HepG2 (cell line): ENCODE measurements around the gene MAMLD1. TPM values are rescaled to one million over a fixed set of nuclear protein-coding genes. Genes with fewer than 3 reads are reported as not detected.

Experiments
- ATAC-seq: fragments of 200-7000 bp; cut with Tn5 transposase; 3 replicates; pipeline ENCODE4 v1.9.1; 2020; ENCODE audit warnings: mild to moderate bottlenecking, moderate library complexity
- BruUV-seq: library from RNA; stranded (reverse); fragments of 400-500 nt; replicated peaks from 2 replicates; lab custom pipeline; 2021; lab: Mats Ljungman, UMichigan
- CTCF ChIA-PET: fragments of 300-600 bp; formaldehyde crosslinking; extraction: SDS; loops from one replicate; lab custom pipeline; 2021; ENCODE audit warnings: low total read pairs, inconsistent platforms, low intra/inter-chr PET ratio; lab: Yijun Ruan, JAX
- POLR2A ChIA-PET: fragments of 350-600 bp; sonication (Branson Sonifier 250); formaldehyde crosslinking; loops from one replicate; lab custom pipeline; 2020; ENCODE audit warnings: antibody characterized with exemption, inconsistent platforms; lab: Yijun Ruan, JAX
- DNase-seq: peaks from one replicate; pipeline ENCODE4 v3.0.0-alpha.2; 2015; ENCODE audit warnings: low spot score
- FAIRE-seq: peaks from 3 replicates; lab custom pipeline; 2011; peaks lifted over from hg19 to GRCh38; lab: Jason Lieb, UNC
- H2AFZ ChIP-seq: one replicate; pipeline ENCODE4 v1.6.1; 2011; ENCODE audit warnings: low read length, inconsistent platforms
- H3K27ac ChIP-seq: fragments of 300-600 bp; 3 replicates; pipeline ENCODE4 v1.8.0; 2011; ENCODE audit warnings: mixed run types, mild to moderate bottlenecking, mixed read lengths, low read length, inconsistent platforms; ENCODE audit not compliant: insufficient read depth; ENCODE audit errors: extremely low read length
- H3K27me3 ChIP-seq, 2 experiments: fragments of 200-600 bp in 1 of 2; 2 replicates in 1 of 2; 3 replicates in 1 of 2; pipeline versions ENCODE4 v1.6.0 to v1.8.0; 2011; ENCODE audit warnings: low read length in 2 of 2, mild to moderate bottlenecking in 2 of 2, moderate library complexity in 2 of 2, inconsistent platforms in 1 of 2; ENCODE audit not compliant: insufficient read depth in 2 of 2, control insufficient read depth in 1 of 2
- H3K36me3 ChIP-seq, 2 experiments: fragments of 200-600 bp in 1 of 2; replicated peaks in 1 of 2; 2 replicates in 1 of 2; 3 replicates in 1 of 2; pipeline versions ENCODE4 v1.5.1 to v1.8.0; 2011; ENCODE audit warnings: low read length in 2 of 2, inconsistent platforms in 1 of 2; ENCODE audit not compliant: insufficient read depth in 2 of 2, control insufficient read depth in 1 of 2
- H3K4me1 ChIP-seq: 2 replicates; pipeline ENCODE4 v1.5.1; 2012; ENCODE audit warnings: low read length, inconsistent platforms; ENCODE audit not compliant: insufficient read depth
- H3K4me2 ChIP-seq: 2 replicates; pipeline ENCODE4 v1.6.0; 2011; ENCODE audit warnings: low read depth, low read length, inconsistent platforms
- H3K4me3 ChIP-seq, 3 experiments: fragments of 200-600 bp in 1 of 3; sonication (generic), shearing (Covaris generic) in 1 of 3; replicated peaks in 1 of 3; 2 replicates each; pipeline ENCODE4 v1.5.1; 2011 to 2016; ENCODE audit warnings: low read length in 3 of 3, inconsistent platforms in 2 of 3, low read depth in 2 of 3, mild to moderate bottlenecking in 2 of 3, control low read depth in 1 of 3, mixed read lengths in 1 of 3; ENCODE audit not compliant: insufficient read depth in 1 of 3
- H3K79me2 ChIP-seq: one replicate; pipeline ENCODE4 v1.6.1; 2011; ENCODE audit warnings: low read length, inconsistent platforms; ENCODE audit not compliant: insufficient read depth
- H3K9ac ChIP-seq: 2 replicates; pipeline ENCODE4 v1.6.0; 2011; ENCODE audit warnings: mild to moderate bottlenecking, low read depth, low read length, inconsistent platforms; ENCODE audit not compliant: insufficient read depth
- H3K9me3 ChIP-seq: 2 replicates; pipeline ENCODE4 v1.5.1; 2012; ENCODE audit warnings: mild to moderate bottlenecking, low read length
- H4K20me1 ChIP-seq: 2 replicates; pipeline ENCODE4 v1.6.0; 2011; ENCODE audit warnings: inconsistent platforms, mild to moderate bottlenecking, low read length, moderate library complexity; ENCODE audit not compliant: insufficient read depth
- ARNT2 ChIP-seq: sonication (generic); formaldehyde crosslinking; IDR thresholded peaks from 2 replicates; pipeline ENCODE4 v1.8.0; 2022; ENCODE audit warnings: mild to moderate bottlenecking, low read depth, missing genetic modification reagents, moderate library complexity
- DRAP1 ChIP-seq: IDR thresholded peaks from 2 replicates; pipeline ENCODE4 v1.6.1; 2016; ENCODE audit warnings: missing genetic modification reagents, missing compliant biosample characterization
- HES4 ChIP-seq: sonication (generic); formaldehyde crosslinking; IDR thresholded peaks from 2 replicates; pipeline ENCODE4 v1.9.0; 2021; ENCODE audit warnings: mild to moderate bottlenecking, missing genetic modification reagents, borderline replicate concordance
- KMT2B ChIP-seq: IDR thresholded peaks from 2 replicates; pipeline ENCODE4 v1.6.1; 2016; ENCODE audit warnings: missing genetic modification reagents, missing compliant biosample characterization
- MAX ChIP-seq: IDR thresholded peaks from 2 replicates; pipeline ENCODE4 v1.6.1; 2012; ENCODE audit warnings: inconsistent platforms
- PAWR ChIP-seq: sonication (generic); formaldehyde crosslinking; IDR thresholded peaks from 2 replicates; pipeline ENCODE4 v1.4.0; 2020; ENCODE audit warnings: missing genetic modification reagents, mild to moderate bottlenecking, borderline replicate concordance
- PRMT3 ChIP-seq: sonication (generic); formaldehyde crosslinking; IDR thresholded peaks from 2 replicates; pipeline ENCODE4 v1.8.1; 2022; ENCODE audit warnings: low read depth, mild to moderate bottlenecking, moderate library complexity, missing genetic modification reagents, borderline replicate concordance
- REXO4 ChIP-seq: sonication (generic); formaldehyde crosslinking; IDR thresholded peaks from 2 replicates; pipeline ENCODE4 v1.8.0; 2022; ENCODE audit warnings: missing genetic modification reagents, mild to moderate bottlenecking, borderline replicate concordance
- TSC22D2 ChIP-seq: sonication (generic); formaldehyde crosslinking; IDR thresholded peaks from 2 replicates; pipeline ENCODE4 v1.5.1; 2020; ENCODE audit warnings: missing genetic modification reagents, mild to moderate bottlenecking, borderline replicate concordance
- ZBTB20 ChIP-seq: sonication (generic); formaldehyde crosslinking; IDR thresholded peaks from 2 replicates; pipeline ENCODE4 v1.8.1; 2023; ENCODE audit warnings: missing genetic modification reagents, low read depth, mild to moderate bottlenecking, borderline replicate concordance
- ZNF121 ChIP-seq: sonication (generic); formaldehyde crosslinking; IDR thresholded peaks from 2 replicates; pipeline ENCODE4 v1.5.0; 2020; ENCODE audit warnings: mild to moderate bottlenecking, missing genetic modification reagents
- ZNF275 ChIP-seq: sonication (generic); formaldehyde crosslinking; IDR thresholded peaks from 2 replicates; pipeline ENCODE4 v1.8.0; 2022; ENCODE audit warnings: missing genetic modification reagents, mild to moderate bottlenecking, inconsistent platforms, borderline replicate concordance
- ZNF337 ChIP-seq: sonication (generic); formaldehyde crosslinking; IDR thresholded peaks from 2 replicates; pipeline ENCODE4 v1.5.1; 2020; ENCODE audit warnings: missing genetic modification reagents, low read depth, mild to moderate bottlenecking, borderline replicate concordance
- ZNF672 ChIP-seq: sonication (generic); formaldehyde crosslinking; IDR thresholded peaks from 2 replicates; pipeline ENCODE4 v1.8.1; 2022; ENCODE audit warnings: missing genetic modification reagents
- ZSCAN31 ChIP-seq: sonication (generic); formaldehyde crosslinking; IDR thresholded peaks from 2 replicates; pipeline ENCODE4 v1.5.0; 2020; ENCODE audit warnings: low read depth, mild to moderate bottlenecking, missing genetic modification reagents
- WGBS: methylation state at CpG from one replicate; pipeline ENCODE4 v1.1.6; 2017; ENCODE audit warnings: low lambda C conversion rate; 5-methylcytosine and 5-hydroxymethylcytosine counted together
- in situ Hi-C: cut with HindIII; loops from 2 replicates; pipeline ENCODE4 v1.10.0; 2017; ENCODE audit warnings: low pct_unique_long_range_greater_than_20kb; ENCODE audit not compliant: extremely low pct_ligation_motif_present
- intact Hi-C: fragments of 100-400 bp; cut with micrococcal nuclease; formaldehyde crosslinking; loops from one replicate; pipeline ENCODE4 v1.10.0; 2022; ENCODE audit not compliant: unreplicated experiment
- polyA plus RNA-seq, 8 experiments: library from polyadenylated mRNA; depleted of rRNA in 3 of 8; stranded (reverse) in 7 of 8; unstranded in 1 of 8; fragments of >200 nt; fragmentation: Illumina TruSeq in 4 of 8; extraction: Trizol in 4 of 8; gene quantifications; 2 replicates each; pipeline versions ENCODE4 v1.2.1 to v1.2.3, GENCODE V29; 2011 to 2016; ENCODE audit warnings: low read depth in 4 of 8, missing spikeins in 1 of 8, mixed read lengths in 1 of 8; ENCODE audit not compliant: insufficient read depth in 1 of 8
- total RNA-seq, 5 experiments: library from RNA; depleted of rRNA; stranded (reverse); fragments of >200 nt; fragmentation: Illumina TruSeq; extraction: Trizol; gene quantifications; 2 replicates each; pipeline ENCODE4 v1.2.3, GENCODE V29; 2016; ENCODE audit warnings: low read depth in 1 of 5
- TF ChIP-seq, protein P1 (sequence below): sonication (generic); formaldehyde crosslinking; conservative IDR thresholded peaks from 2 replicates; pipeline ENCODE4 v1.4.0; 2020; ENCODE audit warnings: missing genetic modification reagents
- TF ChIP-seq, protein P2 (sequence below): IDR thresholded peaks from 2 replicates; pipeline ENCODE4 v1.6.1; 2016; ENCODE audit warnings: low read depth, missing genetic modification reagents, missing compliant biosample characterization

MAMLD1 gene
- total and polyA plus RNA-seq, 2 of the 13 experiments (the other 11 are each of a cell fraction or from before 2014, with no cell fraction given): not detected

DNA sequence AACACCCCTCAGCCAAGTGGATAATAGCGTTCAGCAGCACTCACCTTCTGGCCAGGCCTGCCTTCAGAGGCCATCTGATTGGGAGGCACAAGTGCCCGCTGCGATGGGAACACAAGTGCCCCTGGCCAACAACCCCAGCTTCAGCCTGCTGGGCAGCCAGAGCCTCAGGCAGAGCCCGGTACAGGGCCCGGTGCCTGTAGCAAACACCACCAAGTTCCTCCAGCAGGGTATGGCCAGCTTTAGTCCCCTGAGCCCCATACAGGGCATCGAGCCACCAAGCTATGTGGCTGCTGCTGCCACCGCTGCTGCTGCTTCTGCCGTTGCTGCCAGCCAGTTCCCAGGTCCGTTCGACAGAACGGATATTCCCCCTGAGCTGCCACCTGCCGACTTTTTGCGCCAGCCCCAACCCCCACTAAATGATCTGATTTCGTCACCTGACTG lies 149.4 kb downstream of the MAMLD1 start:
- H2AFZ ChIP-seq: no peak overlapping the region
- in situ Hi-C loops: no loop called here
- no peaks in the 10 kb centered on the region for H4K20me1 ChIP-seq
- no CpG with 5 or more reads among the region's 14 CpGs for WGBS
- H3K9me3 ChIP-seq: no peaks in the 10 kb centered on the region
- no peaks in the 10 kb centered on the region for H3K4me1 ChIP-seq
- ChIA-PET POLR2A (no interaction called here), CTCF (no interaction called here)
- no peak overlapping the region for H3K4me2 ChIP-seq
- no peak overlapping the region for H3K4me3 ChIP-seq
- H3K36me3 ChIP-seq: no peaks in the 10 kb centered on the region
- no peak overlapping the region for H3K9ac ChIP-seq
- no peak overlapping the region for H3K27ac ChIP-seq
- DNase-seq (no peak), FAIRE-seq (no peak), ATAC-seq (peak; percentile 48; the same call in 1 of the 3 replicates)
- H3K79me2 ChIP-seq: no peaks in the 10 kb centered on the region
- no peaks in the 10 kb centered on the region; a peak in 1 of 5 replicates for H3K27me3 ChIP-seq
- no TSS peak for BruUV-seq
- intact Hi-C loops: no loop called here
- TF ChIP-seq PAWR (CRISPR knock-in tag) (no peak), HES4 (CRISPR knock-in tag) (no peak), DRAP1 (CRISPR knock-in tag) (no peak), REXO4 (CRISPR knock-in tag) (no peak), ZNF672 (CRISPR knock-in tag) (no peak), MAX (no peak), KMT2B (CRISPR knock-in tag) (no peak), ZNF121 (no peak), ARNT2 (CRISPR knock-in tag) (no peak), TSC22D2 (no peak), ZSCAN31 (CRISPR knock-in tag) (no peak), PRMT3 (CRISPR knock-in tag) (no peak), ZNF337 (CRISPR knock-in tag) (no peak), ZBTB20 (CRISPR knock-in tag) (no peak), ZNF275 (CRISPR knock-in tag) (no peak)
- TF ChIP-seq, protein P1, sequence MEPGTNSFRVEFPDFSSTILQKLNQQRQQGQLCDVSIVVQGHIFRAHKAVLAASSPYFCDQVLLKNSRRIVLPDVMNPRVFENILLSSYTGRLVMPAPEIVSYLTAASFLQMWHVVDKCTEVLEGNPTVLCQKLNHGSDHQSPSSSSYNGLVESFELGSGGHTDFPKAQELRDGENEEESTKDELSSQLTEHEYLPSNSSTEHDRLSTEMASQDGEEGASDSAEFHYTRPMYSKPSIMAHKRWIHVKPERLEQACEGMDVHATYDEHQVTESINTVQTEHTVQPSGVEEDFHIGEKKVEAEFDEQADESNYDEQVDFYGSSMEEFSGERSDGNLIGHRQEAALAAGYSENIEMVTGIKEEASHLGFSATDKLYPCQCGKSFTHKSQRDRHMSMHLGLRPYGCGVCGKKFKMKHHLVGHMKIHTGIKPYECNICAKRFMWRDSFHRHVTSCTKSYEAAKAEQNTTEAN (CRISPR knock-in tag): no peak
- TF ChIP-seq, protein P2, sequence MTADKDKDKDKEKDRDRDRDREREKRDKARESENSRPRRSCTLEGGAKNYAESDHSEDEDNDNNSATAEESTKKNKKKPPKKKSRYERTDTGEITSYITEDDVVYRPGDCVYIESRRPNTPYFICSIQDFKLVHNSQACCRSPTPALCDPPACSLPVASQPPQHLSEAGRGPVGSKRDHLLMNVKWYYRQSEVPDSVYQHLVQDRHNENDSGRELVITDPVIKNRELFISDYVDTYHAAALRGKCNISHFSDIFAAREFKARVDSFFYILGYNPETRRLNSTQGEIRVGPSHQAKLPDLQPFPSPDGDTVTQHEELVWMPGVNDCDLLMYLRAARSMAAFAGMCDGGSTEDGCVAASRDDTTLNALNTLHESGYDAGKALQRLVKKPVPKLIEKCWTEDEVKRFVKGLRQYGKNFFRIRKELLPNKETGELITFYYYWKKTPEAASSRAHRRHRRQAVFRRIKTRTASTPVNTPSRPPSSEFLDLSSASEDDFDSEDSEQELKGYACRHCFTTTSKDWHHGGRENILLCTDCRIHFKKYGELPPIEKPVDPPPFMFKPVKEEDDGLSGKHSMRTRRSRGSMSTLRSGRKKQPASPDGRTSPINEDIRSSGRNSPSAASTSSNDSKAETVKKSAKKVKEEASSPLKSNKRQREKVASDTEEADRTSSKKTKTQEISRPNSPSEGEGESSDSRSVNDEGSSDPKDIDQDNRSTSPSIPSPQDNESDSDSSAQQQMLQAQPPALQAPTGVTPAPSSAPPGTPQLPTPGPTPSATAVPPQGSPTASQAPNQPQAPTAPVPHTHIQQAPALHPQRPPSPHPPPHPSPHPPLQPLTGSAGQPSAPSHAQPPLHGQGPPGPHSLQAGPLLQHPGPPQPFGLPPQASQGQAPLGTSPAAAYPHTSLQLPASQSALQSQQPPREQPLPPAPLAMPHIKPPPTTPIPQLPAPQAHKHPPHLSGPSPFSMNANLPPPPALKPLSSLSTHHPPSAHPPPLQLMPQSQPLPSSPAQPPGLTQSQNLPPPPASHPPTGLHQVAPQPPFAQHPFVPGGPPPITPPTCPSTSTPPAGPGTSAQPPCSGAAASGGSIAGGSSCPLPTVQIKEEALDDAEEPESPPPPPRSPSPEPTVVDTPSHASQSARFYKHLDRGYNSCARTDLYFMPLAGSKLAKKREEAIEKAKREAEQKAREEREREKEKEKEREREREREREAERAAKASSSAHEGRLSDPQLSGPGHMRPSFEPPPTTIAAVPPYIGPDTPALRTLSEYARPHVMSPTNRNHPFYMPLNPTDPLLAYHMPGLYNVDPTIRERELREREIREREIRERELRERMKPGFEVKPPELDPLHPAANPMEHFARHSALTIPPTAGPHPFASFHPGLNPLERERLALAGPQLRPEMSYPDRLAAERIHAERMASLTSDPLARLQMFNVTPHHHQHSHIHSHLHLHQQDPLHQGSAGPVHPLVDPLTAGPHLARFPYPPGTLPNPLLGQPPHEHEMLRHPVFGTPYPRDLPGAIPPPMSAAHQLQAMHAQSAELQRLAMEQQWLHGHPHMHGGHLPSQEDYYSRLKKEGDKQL (CRISPR knock-in tag): no peak
